Measurements from ENCODE around the gene MTUS2.

The MTUS2 gene

GRCh38 chr13:29527511-29527910, 707.4 kb downstream of the MTUS2 start:
- Histone ChIP-seq H2AFZ (ENCODE audit: low read length) (no peak overlapping the region), H3K9me2 (replicated peaks; ENCODE audit: insufficient read depth, low read length) (no peaks in the 10 kb centered on the region), H3K79me2 (ENCODE audit: low read length) (no peaks in the 10 kb centered on the region), H3K27ac (ENCODE audit: low read length) (no peak overlapping the region), H3K27me3 (replicated peaks; ENCODE audit: insufficient read depth, low read length) (no peaks in the 10 kb centered on the region), H4K20me1 (ENCODE audit: insufficient read depth, low read length) (no peaks in the 10 kb centered on the region), H3K9me3 (replicated peaks; ENCODE audit: insufficient read depth, low read length) (no peaks in the 10 kb centered on the region), H3F3A (ENCODE audit: insufficient read depth, low read length) (no peaks in the 10 kb centered on the region), H3K4me3 (ENCODE audit: low read length) (no peak overlapping the region), H3K36me3 (replicated peaks; ENCODE audit: insufficient read depth, low read length) (no peaks in the 10 kb centered on the region; the same call in 1 of the 2 replicates), H3K9ac (ENCODE audit: low read length) (no peak overlapping the region), H3K4me1 (ENCODE audit: low read length) (no peaks in the 10 kb centered on the region), H3K4me2 (ENCODE audit: low read depth, low read length) (no peak overlapping the region)
- no peak for TF ChIP-seq EZH2phosphoT487 (IDR thresholded peaks at IDR 0.05; ENCODE audit: low read length)
- no peak for TF ChIP-seq EZH2 (optimal IDR thresholded peaks at IDR 0.05; ENCODE audit: low read depth, low read length)
- TF ChIP-seq CTCF (IDR thresholded peaks at IDR 0.05; ENCODE audit: low read length): no peak
- no peak for DNase-seq

- H4K20me1 ChIP-seq (ENCODE audit: insufficient read depth, low read length): no peaks in the 10 kb centered on the region
Measured at GRCh38 chr13:29527916-29528315, 707.8 kb downstream of the MTUS2 start.

GRCh38 chr13:29529754-29530153, 709.6 kb downstream of the MTUS2 start:
- no peak for DNase-seq
- H3K4me3 ChIP-seq (ENCODE audit: low read length): no peak overlapping the region
- no peaks in the 10 kb centered on the region; the same call in 1 of the 2 replicates for H3K36me3 ChIP-seq (replicated peaks; ENCODE audit: insufficient read depth, low read length)
- no peak overlapping the region for H3K4me2 ChIP-seq (ENCODE audit: low read depth, low read length)
- H3K27me3 ChIP-seq (replicated peaks; ENCODE audit: insufficient read depth, low read length): no peaks in the 10 kb centered on the region
- H3K9me3 ChIP-seq (replicated peaks; ENCODE audit: insufficient read depth, low read length): no peaks in the 10 kb centered on the region
- TF ChIP-seq EZH2phosphoT487 (IDR thresholded peaks at IDR 0.05; ENCODE audit: low read length): no peak
- no peak for TF ChIP-seq EZH2 (optimal IDR thresholded peaks at IDR 0.05; ENCODE audit: low read depth, low read length)
- TF ChIP-seq CTCF (IDR thresholded peaks at IDR 0.05; ENCODE audit: low read length): no peak
- no peaks in the 10 kb centered on the region for H3K4me1 ChIP-seq (ENCODE audit: low read length)
- H3F3A ChIP-seq (ENCODE audit: insufficient read depth, low read length): no peaks in the 10 kb centered on the region
- H3K27ac ChIP-seq (ENCODE audit: low read length): no peak overlapping the region
- no peak overlapping the region for H3K9ac ChIP-seq (ENCODE audit: low read length)
- H3K79me2 ChIP-seq (ENCODE audit: low read length): no peaks in the 10 kb centered on the region
- H4K20me1 ChIP-seq (ENCODE audit: insufficient read depth, low read length): no peaks in the 10 kb centered on the region
- H3K9me2 ChIP-seq (replicated peaks; ENCODE audit: insufficient read depth, low read length): no peaks in the 10 kb centered on the region
- no peak overlapping the region for H2AFZ ChIP-seq (ENCODE audit: low read length)

More at GRCh38 chr13:29527916-29528315, 707.8 kb downstream of the MTUS2 start:
- Histone ChIP-seq H3K27ac (ENCODE audit: low read length) (no peak overlapping the region), H3K9me3 (replicated peaks; ENCODE audit: insufficient read depth, low read length) (no peaks in the 10 kb centered on the region), H2AFZ (ENCODE audit: low read length) (no peak overlapping the region), H3K4me1 (ENCODE audit: low read length) (no peaks in the 10 kb centered on the region), H3K4me3 (ENCODE audit: low read length) (no peak overlapping the region), H3K9me2 (replicated peaks; ENCODE audit: insufficient read depth, low read length) (no peaks in the 10 kb centered on the region), H3K27me3 (replicated peaks; ENCODE audit: insufficient read depth, low read length) (no peaks in the 10 kb centered on the region), H3K36me3 (replicated peaks; ENCODE audit: insufficient read depth, low read length) (no peaks in the 10 kb centered on the region; the same call in 1 of the 2 replicates), H3K9ac (ENCODE audit: low read length) (no peak overlapping the region), H3K4me2 (ENCODE audit: low read depth, low read length) (no peak overlapping the region), H3F3A (ENCODE audit: insufficient read depth, low read length) (no peaks in the 10 kb centered on the region), H3K79me2 (ENCODE audit: low read length) (no peaks in the 10 kb centered on the region)
- no peak for DNase-seq
- no peak for TF ChIP-seq CTCF (IDR thresholded peaks at IDR 0.05; ENCODE audit: low read length)
- TF ChIP-seq EZH2 (optimal IDR thresholded peaks at IDR 0.05; ENCODE audit: low read depth, low read length): no peak
- TF ChIP-seq EZH2phosphoT487 (IDR thresholded peaks at IDR 0.05; ENCODE audit: low read length): no peak

Measured in MM.1S (cell line).